AG04450 (cell line): ENCODE measurements around the gene ARHGEF10L. TPM values are rescaled to one million over a fixed set of nuclear protein-coding genes. Genes with fewer than 3 reads are reported as not detected.
A peak's percentile ranks its signal among the peaks of the same experiment; 100 is the strongest.

Source experiments
- CTCF ChIA-PET: fragments of 300-600, 350-600 bp; formaldehyde crosslinking; extraction: SDS; loops from one replicate; lab custom pipeline; 2022; ENCODE audit warnings: antibody characterized with exemption, inconsistent platforms; lab: Charles Lee
- POLR2A ChIA-PET: fragments of 350-600 bp; formaldehyde crosslinking; extraction: SDS; loops from one replicate; lab custom pipeline; 2021; ENCODE audit warnings: antibody characterized with exemption, inconsistent platforms; lab: Yijun Ruan, JAX
- DNase-seq: peaks from one replicate; pipeline ENCODE4 v3.0.0-alpha.2; 2011; ENCODE audit warnings: low read depth, low spot score
- H3K27ac ChIP-seq: one replicate; pipeline ENCODE4 v1.5.1; 2012; ENCODE audit warnings: low read depth, low read length, control low read depth
- H3K27me3 ChIP-seq: one replicate; pipeline ENCODE4 v1.6.0; 2012; ENCODE audit warnings: low read length; ENCODE audit not compliant: control insufficient read depth, insufficient read depth
- H3K4me3 ChIP-seq: 2 replicates; pipeline ENCODE4 v1.5.1; 2011; ENCODE audit warnings: mild to moderate bottlenecking, low read depth, low read length, control low read depth
- H3K9me3 ChIP-seq: 2 replicates; pipeline ENCODE4 v1.5.1; 2012; ENCODE audit warnings: low read length; ENCODE audit not compliant: control insufficient read depth, insufficient read depth
- polyA plus RNA-seq: library from polyadenylated mRNA; depleted of rRNA; stranded (reverse); fragments of >200 nt; gene quantifications from 2 replicates; pipeline ENCODE4 v1.2.3, GENCODE V29; 2011
- TF ChIP-seq, protein P1 (sequence below): IDR thresholded peaks from 2 replicates; pipeline ENCODE4 v1.5.1; 2011; ENCODE audit warnings: low read depth, low read length, control low read depth, inconsistent platforms

ARHGEF10L gene
- polyA plus RNA-seq, 1 experiment = 5.7 TPM

DNA sequence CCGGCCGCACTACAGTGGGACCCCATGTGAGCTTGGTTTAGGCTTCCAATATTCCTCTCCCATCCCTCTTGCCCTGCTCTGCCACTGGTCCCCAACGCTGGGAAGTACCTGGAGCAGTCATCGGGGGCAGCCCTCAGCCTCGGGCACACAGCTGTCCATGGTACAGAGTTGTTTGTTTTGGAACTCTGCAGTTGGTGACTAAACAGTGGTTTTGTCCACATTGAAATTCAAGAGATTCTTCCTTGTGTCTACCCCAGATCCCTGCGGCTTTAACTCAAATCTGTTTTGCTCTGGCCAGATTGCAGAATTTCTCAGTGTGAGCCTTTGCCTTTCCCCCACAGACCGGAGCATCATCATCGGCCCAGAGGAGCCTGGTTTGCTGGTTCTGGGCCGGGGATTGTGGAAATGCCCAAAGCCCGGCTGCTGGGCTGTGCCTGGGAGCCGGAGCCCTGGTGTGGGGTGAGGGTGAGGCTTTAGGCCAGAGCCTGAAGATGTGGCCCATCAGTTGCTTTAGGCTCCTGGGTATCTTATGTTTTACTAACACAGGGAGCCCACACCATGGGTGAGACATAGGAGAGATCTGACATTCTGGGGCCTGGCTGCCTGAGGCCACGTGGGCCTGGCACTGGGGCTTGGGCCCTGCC, 93.2 kb downstream of the ARHGEF10L start:
- CTCF ChIA-PET = interaction anchor here (1.5 to 3.7 kb wide), 2 partner anchors 130 to 138 kb away, joined by 13 to 14 read pairs; no protein-coding TSS in a partner anchor
- H3K27ac ChIP-seq = peak overlapping the region; percentile 68
- TF ChIP-seq, protein P1, sequence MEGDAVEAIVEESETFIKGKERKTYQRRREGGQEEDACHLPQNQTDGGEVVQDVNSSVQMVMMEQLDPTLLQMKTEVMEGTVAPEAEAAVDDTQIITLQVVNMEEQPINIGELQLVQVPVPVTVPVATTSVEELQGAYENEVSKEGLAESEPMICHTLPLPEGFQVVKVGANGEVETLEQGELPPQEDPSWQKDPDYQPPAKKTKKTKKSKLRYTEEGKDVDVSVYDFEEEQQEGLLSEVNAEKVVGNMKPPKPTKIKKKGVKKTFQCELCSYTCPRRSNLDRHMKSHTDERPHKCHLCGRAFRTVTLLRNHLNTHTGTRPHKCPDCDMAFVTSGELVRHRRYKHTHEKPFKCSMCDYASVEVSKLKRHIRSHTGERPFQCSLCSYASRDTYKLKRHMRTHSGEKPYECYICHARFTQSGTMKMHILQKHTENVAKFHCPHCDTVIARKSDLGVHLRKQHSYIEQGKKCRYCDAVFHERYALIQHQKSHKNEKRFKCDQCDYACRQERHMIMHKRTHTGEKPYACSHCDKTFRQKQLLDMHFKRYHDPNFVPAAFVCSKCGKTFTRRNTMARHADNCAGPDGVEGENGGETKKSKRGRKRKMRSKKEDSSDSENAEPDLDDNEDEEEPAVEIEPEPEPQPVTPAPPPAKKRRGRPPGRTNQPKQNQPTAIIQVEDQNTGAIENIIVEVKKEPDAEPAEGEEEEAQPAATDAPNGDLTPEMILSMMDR = no peak

DNA sequence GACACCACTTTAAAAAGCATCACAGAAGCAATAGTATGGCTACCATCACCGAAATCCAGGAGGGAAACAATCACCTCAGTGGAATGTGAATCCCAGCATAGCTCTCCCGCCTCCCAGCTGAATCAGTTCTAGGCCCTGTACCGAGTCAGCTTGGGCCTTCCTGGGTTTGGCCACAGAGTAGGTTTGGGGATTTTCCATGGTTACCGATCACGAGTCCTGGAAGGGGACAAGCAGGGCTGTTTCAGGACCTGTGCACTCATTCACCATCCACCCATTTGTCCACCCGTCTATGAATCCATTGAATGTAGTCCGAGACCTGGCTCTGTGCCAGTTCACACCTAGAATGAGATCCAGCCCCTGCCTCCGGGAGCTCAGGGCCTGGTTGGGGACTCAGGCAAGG, 94.2 kb downstream of the ARHGEF10L start:
- no peaks in the 10 kb centered on the region for H3K27me3 ChIP-seq
- ChIA-PET CTCF (interaction anchor here (0.6 to 3.7 kb wide), 4 partner anchors 10 to 139 kb away, joined by 3 to 14 read pairs (median 8); no protein-coding TSS in a partner anchor), POLR2A (no interaction called here)
- H3K27ac ChIP-seq = peak overlapping the region; percentile 39
- TF ChIP-seq, protein P1 = no peak
- no peak overlapping the region for H3K4me3 ChIP-seq
- no peaks in the 10 kb centered on the region; the same call in 1 of the 2 replicates for H3K9me3 ChIP-seq
- peak; percentile 32 for DNase-seq

More for the DNA sequence above, 93.2 kb downstream of the ARHGEF10L start:
- H3K4me3 ChIP-seq = no peak overlapping the region
- DNase-seq = no peak
- no peaks in the 10 kb centered on the region for H3K27me3 ChIP-seq
- no peaks in the 10 kb centered on the region for H3K9me3 ChIP-seq
- POLR2A ChIA-PET = no interaction called here

DNA sequence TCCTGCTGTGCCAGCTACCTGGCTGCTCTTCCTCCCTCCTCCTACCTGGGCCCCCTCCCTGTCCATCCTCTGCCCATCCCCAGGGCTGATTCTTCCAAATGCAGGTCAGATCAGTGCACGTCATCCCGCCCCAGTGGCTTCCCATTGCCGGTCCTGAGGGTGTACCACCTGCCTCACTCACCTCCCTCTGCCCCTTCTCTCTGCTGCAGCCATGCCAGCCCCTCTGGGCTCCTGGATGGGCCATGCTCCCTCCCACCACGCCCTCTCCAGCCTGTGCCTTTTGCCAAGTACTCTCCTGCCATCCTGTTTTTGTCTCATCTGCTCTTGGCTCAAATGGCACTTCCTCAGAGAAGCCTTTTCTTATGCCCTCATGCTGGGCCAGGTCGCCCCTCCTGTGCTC, 95.8 kb downstream of the ARHGEF10L start:
- ChIA-PET POLR2A (no interaction called here), CTCF (interaction anchor here (0.7 kb wide), 1 partner anchor 24 kb away, joined by 3 read pairs; no protein-coding TSS in a partner anchor)
- DNase-seq = no peak
- Histone ChIP-seq H3K4me3 (no peak overlapping the region), H3K27ac (no peak overlapping the region), H3K9me3 (no peaks in the 10 kb centered on the region; the same call in 1 of the 2 replicates), H3K27me3 (no peaks in the 10 kb centered on the region)
- TF ChIP-seq, protein P1 = no peak

GRCh38 chr1:17635811-17636210, 96.3 kb downstream of the ARHGEF10L start:
- POLR2A ChIA-PET = interaction anchor here (0.8 kb wide), 1 partner anchor 79 kb away, joined by 4 read pairs; no protein-coding TSS in a partner anchor
- Histone ChIP-seq H3K9me3 (no peaks in the 10 kb centered on the region; the same call in 1 of the 2 replicates), H3K4me3 (no peak overlapping the region), H3K27ac (no peak overlapping the region), H3K27me3 (no peaks in the 10 kb centered on the region)
- TF ChIP-seq, protein P1 = no peak
- CTCF ChIA-PET = interaction anchor here (0.7 to 1.0 kb wide), 2 partner anchors 23 to 134 kb away, joined by 3 read pairs; no protein-coding TSS in a partner anchor
- DNase-seq = no peak

- TF ChIP-seq, protein P1 = no peak
- ChIA-PET CTCF (interaction anchor here (0.6 to 1.0 kb wide), 2 partner anchors 135 to 327 kb away, joined by 3 read pairs; no protein-coding TSS in a partner anchor), POLR2A (interaction anchor here (0.8 kb wide), 1 partner anchor 80 kb away, joined by 4 read pairs; no protein-coding TSS in a partner anchor)
- no peak for DNase-seq
- H3K9me3 ChIP-seq = no peaks in the 10 kb centered on the region; the same call in 1 of the 2 replicates
- no peaks in the 10 kb centered on the region for H3K27me3 ChIP-seq
- H3K4me3 ChIP-seq = no peak overlapping the region
- no peak overlapping the region for H3K27ac ChIP-seq
Observed at GRCh38 chr1:17636612-17637011, 97.1 kb downstream of the ARHGEF10L start.
